Measurements from ENCODE around the gene RAPGEF1.

RAPGEF1 gene

DNA sequence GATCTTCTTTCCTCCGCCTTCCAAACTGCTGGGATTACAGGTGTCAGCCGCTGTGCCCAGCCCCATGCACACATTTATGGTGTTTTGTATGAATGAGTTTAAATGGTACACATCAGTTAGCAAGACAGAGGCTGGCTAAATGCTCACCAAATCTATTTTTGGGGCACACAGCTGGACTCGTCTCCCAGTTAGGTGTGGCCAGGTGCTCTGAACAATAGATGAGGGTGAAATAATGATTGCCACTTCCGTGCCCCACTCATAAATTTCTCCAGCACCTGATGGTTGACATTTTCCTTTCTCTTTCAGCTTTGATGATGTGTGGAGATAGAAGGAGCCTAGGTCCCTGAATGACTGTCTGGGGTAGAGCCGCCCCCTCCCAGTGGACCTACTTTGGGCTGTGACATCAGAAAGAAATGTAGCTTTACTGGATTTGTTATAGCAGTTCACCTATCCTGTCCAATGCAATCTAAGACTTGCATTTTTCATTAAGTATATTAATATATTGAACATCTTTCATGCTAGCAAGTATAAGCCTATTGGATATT, 8.6 kb upstream of the RAPGEF1 start:
- DNase-seq, result no peak

GRCh38 chr9:131747352-131747751, 7.5 kb upstream of the RAPGEF1 start:
- DNase-seq, result no peak

DNA sequence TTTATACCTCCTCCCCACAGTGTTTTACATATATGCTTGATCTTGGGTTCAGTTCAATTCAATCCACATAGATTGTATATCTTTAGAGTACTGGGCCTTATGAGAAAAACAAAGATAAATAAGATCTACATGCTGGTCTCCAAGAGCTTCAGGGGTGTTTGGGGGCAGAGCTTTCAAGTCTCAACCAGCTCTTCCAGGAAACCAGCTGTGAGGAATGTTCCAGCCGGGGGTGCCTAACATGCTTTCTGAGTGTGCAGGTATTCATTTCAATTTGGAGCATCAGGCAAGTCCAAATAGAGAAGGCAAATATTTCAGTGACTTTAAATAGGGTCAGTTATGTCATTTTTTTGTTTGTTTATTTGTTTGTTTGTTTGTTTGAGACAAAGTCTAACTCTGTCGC, 5.7 kb upstream of the RAPGEF1 start:
- DNase-seq, result no peak

GRCh38 chr9:131744720-131745201, 4.9 kb upstream of the RAPGEF1 start:
- no peak for DNase-seq

DNA sequence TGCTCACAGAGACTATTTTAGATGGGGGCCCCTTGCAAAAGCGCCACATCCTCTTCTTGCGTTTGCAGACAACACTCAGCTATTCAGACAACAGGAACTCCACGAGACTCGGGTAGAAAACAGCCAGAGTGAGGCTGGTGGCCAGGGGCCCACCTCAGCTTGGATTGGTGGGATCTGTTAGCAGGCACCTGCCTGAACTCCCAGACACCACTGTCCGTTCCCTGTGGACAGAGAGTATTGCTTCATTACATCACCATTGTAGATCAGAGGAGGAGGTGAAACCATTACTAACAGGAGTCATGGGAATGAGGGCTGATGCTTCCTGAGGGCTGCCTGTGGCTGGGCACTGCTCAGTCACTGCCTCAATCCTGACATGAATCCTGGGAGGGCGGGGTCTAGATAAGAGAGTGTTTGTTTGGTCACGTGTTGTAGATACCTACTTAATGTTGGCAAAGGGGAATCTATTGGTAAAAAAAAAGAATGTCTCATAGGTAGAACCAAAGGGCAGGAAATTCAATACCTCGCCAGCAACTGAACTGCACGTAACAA, 4.4 kb upstream of the RAPGEF1 start:
- DNase-seq, result no peak

GRCh38 chr9:131743501-131743900, 3.6 kb upstream of the RAPGEF1 start:
- no peak for DNase-seq

- DNase-seq, result no peak
Measured at GRCh38 chr9:131743096-131743495, 3.2 kb upstream of the RAPGEF1 start.

DNA sequence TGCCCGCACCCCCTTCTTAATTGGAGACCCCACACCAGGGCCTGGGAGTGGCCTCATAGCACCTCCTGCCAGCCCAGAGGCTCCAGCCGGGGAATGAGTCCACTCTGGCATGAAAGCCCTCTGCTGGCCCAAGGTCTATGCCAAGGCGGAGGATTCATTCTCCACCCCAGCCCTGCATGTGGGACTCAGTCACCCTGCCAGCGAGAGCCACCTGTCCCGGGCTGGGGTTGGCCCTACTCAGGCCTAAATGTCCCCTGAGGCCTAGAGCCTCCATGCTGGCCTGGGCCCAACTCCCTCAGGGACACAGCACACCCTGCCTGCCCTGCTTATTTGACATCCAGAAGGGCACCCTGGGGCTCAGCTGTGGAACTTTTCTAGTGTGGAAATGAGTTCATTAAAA, 1.0 kb upstream of the RAPGEF1 start:
- no peak for DNase-seq

GRCh38 chr9:131739133-131739958, 530 bp downstream of the RAPGEF1 start:
- DNase-seq, result no peak

DNA sequence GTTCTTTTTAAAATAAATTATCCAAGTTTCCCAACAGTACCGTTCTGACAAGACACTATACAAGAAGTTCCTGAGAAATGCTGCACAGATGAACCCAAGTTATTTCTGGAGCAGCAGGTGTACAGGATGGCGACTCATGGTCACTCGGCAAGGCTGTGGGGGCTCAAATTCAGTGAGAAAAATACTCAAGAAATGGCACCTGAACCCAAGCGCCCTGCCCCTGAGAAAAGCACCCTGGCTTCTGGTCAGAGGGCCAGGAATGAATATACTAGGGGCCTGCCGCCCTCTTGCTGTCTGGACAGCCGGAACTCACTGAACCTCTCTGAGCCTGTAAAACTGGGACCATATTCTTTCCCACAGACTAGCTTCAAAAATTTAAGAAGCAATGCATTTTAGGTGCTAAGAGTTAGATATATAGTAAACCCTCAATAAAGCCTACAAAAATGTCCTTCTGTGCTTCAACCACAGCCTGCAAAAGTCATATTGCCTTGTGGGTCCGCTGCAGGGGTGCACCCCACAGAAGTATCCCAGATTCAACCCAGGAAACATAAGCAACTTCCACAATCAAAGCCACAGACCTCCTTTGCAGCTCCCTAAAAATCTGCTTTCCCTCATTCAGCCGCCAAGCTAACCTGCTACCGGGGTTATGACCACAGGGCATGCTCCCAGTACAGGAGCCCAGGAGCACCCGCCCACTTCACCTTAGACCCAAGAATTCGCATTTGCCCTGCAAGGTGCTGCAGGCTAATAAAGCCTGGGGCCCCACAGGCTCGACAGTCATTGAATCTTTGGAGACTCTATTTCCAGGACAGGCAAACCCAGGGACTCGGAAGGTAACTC, 1.4 kb downstream of the RAPGEF1 start:
- no peak for DNase-seq

DNA sequence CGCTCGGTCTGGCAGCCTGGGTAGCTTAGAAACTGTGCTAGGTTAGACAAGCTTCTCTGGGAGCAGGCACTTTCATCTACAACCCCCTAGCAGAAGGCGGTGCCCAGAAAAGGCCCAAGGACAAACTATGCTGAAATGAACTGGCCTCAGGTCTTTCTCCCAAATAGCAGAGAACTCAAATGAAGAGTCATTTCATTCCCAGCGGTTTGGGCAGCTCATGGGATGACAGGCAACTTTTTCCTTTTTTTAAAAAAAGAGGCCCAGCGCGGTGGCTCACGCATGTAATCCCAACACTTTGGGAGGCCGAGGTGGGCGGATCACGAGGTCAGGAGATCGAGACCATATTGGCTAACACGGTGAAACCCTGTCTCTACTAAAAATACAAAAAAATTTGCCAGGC, 2.5 kb downstream of the RAPGEF1 start:
- DNase-seq, result no peak

DNA sequence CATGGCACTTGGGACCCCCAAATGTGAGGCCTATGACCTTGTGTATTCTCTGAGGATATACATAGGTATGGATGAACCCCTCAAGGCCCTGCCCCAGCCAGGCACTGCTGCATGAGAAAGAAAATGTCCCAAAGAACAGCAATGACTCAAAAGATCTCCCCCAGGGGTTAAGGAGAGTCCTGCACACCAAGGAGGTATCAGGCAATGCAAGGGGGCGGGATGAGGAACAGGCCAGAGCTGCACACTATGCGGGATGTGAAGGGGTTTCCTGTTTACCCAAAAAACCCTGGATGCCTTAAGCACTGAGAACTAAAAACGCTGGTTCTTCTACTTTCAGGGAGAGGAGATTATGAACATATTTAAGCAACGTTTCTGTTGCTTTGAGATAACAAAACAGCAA, 3.4 kb downstream of the RAPGEF1 start:
- DNase-seq, result no peak

- DNase-seq, result no peak
Measured at GRCh38 chr9:131735238-131736128, 4.4 kb downstream of the RAPGEF1 start.

DNA sequence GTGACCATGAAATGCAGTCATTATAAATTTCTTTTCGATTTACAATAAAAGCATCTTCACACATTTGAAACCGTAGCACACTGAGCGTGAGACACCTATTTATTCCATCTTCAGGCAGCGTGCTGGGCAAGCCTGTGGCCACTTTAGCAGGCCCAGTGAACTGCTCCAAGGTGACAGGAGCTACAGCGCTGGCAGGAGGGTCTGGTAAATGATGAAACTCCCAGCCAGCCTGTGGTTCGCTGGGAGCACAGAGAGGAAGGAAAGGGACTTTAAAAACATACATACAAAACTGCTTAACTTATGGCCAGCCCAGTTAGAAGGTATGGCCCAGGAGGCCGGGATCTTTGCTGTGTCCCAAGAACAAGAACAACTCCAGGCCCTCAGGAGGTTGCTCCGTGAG, 5.1 kb downstream of the RAPGEF1 start:
- no peak for DNase-seq

GRCh38 chr9:131734165-131734610, 5.7 kb downstream of the RAPGEF1 start:
- DNase-seq, result no peak

- no peak for DNase-seq
Measured at GRCh38 chr9:131733541-131734061, 6.3 kb downstream of the RAPGEF1 start.

DNA sequence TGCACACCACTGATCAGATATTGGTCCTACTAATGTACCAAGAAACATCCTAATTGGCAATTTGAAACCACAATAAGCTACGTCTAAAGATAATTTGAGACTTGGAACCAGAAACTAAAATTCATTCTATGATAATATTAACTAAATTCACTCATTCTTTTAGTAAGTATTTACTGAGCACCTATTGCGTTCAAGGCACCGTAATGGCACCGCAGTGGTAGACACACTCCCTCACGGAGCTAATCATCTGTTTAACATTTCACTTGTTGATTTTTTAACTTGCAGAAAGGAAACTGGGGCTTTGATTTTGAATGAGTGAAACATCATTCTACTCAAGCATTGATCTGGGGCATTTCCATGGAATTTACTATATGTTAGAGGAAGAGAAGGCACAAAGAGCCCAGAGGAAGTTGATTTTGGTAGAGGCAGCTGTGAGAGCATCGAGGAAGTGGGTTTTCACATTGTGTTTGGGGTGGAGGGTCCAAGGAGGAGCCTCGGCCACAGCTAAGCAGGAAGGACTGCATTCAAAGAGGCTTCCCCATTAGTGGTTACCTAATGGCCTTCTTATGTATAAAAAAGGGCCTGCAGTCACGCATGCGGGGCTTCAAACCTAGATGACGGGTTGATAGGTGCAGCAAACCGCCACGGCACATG, 7.1 kb downstream of the RAPGEF1 start:
- DNase-seq, result no peak

- no peak for DNase-seq
Measured at GRCh38 chr9:131732061-131732526, 7.8 kb downstream of the RAPGEF1 start.

GRCh38 chr9:131731644-131732043, 8.2 kb downstream of the RAPGEF1 start:
- DNase-seq, result no peak

DNA sequence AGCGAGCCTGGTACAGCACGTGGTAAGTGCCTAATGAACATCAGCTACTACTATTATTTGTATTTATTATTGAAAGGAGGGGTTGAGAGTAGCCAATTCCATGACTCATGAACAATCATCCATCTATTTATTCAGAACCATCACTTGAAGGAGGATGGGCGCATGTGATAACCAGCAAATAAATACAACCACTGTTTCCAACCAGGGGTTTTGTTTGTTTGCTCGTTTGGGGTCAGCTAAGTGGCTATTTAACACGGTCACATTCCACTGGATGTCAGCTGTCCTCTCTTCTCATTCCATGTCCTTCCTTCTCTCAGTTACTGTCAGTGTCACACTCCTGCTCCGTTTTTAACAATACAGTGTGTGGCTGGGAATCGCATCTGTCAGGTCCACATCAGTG, 8.6 kb downstream of the RAPGEF1 start:
- no peak for DNase-seq

- peak; percentile 39 for DNase-seq
Measured at GRCh38 chr9:131728961-131729360, 10.9 kb downstream of the RAPGEF1 start.
